Occipital lobe (tissue), 2 donors: Measurements from ENCODE around the gene NSMCE1. TPM values are rescaled to one million over a fixed set of nuclear protein-coding genes. Genes with fewer than 3 reads are reported as not detected.
"Not testable (repeated sequence)": the region's sequence is repeated elsewhere in the genome, so short reads cannot be mapped to it uniquely, and the experiment has no call there.

Experiments
- DNase-seq: peaks from one replicate; lab custom pipeline; 2025; lab: John Stamatoyannopoulos, UW
- total RNA-seq: library from RNA; depleted of rRNA; stranded (reverse); fragments of >200 nt; gene quantifications from one replicate; pipeline ENCODE4 v1.2.3, GENCODE V29; 2014

The NSMCE1 gene
- total RNA-seq, 1 donor from 2014 or later, result 26.4 TPM

- DNase-seq, result no peak
Measured at GRCh38 chr16:27303256-27304100, 34.9 kb upstream of the NSMCE1 start.

GRCh38 chr16:27302126-27302525, 33.6 kb upstream of the NSMCE1 start:
- DNase-seq, result no peak

- DNase-seq, result no peak
Measured at GRCh38 chr16:27301236-27301861, 32.8 kb upstream of the NSMCE1 start.

GRCh38 chr16:27298132-27298531, 29.6 kb upstream of the NSMCE1 start:
- no peak for DNase-seq

GRCh38 chr16:27293343-27293742, 24.8 kb upstream of the NSMCE1 start:
- DNase-seq, result no peak

GRCh38 chr16:27291722-27292240, 23.2 kb upstream of the NSMCE1 start:
- no peak for DNase-seq

- no peak for DNase-seq
Measured at GRCh38 chr16:27291106-27291505, 22.5 kb upstream of the NSMCE1 start.

GRCh38 chr16:27290562-27290961, 22.0 kb upstream of the NSMCE1 start:
- no peak for DNase-seq

- DNase-seq, result no peak
Measured at GRCh38 chr16:27289669-27290068, 21.1 kb upstream of the NSMCE1 start.

- DNase-seq, result not testable (repeated sequence)
Measured at GRCh38 chr16:27288313-27288712, 19.7 kb upstream of the NSMCE1 start.

- no peak for DNase-seq
Measured at GRCh38 chr16:27287887-27288286, 19.3 kb upstream of the NSMCE1 start.

- DNase-seq, result no peak
Measured at GRCh38 chr16:27287051-27287811, 18.7 kb upstream of the NSMCE1 start.

GRCh38 chr16:27286451-27286850, 17.9 kb upstream of the NSMCE1 start:
- DNase-seq, result no peak

- DNase-seq, result no peak
Measured at GRCh38 chr16:27285676-27286196, 17.2 kb upstream of the NSMCE1 start.

- no peak for DNase-seq
Measured at GRCh38 chr16:27284865-27285675, 16.5 kb upstream of the NSMCE1 start.

- DNase-seq, result no peak
Measured at GRCh38 chr16:27281243-27281642, 12.7 kb upstream of the NSMCE1 start.

GRCh38 chr16:27275394-27275793, 6.8 kb upstream of the NSMCE1 start:
- DNase-seq, result no peak

- not testable (repeated sequence) for DNase-seq
Measured at GRCh38 chr16:27274424-27274874, 5.9 kb upstream of the NSMCE1 start.

GRCh38 chr16:27273670-27274423, 5.3 kb upstream of the NSMCE1 start:
- no peak for DNase-seq

- DNase-seq, result no peak
Measured at GRCh38 chr16:27273330-27273669, 4.7 kb upstream of the NSMCE1 start.
